ENCODE data around the gene LMAN2L. TPM values are rescaled to one million over a fixed set of nuclear protein-coding genes. Genes with fewer than 3 reads are reported as not detected.

Gene LMAN2L
- total RNA-seq, 6 donors from 2014 or later = 11.5 to 18.9 (median 15.2) TPM

DNA sequence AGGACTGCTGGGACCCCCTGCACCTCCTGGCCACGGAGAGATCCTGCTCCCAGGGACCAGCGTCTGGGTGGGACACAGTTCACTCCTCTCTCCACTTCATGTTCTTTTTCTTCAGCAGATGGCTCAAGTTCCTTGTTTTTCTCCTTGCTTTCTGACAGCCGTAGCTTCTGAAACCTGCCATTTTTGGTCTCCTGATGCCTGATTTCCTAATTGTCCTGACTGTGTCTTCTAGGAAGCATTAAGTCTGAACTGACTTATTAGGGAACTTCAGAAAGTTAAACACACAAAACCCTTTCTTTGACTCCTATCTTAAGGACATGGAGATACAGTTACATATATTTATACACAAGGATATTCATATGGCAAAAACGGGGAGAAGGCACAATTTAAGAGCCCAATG is 43.5 kb upstream of the LMAN2L start:
- TF ChIP-seq POLR2A (IDR thresholded peaks at IDR 0.05) (no peak), EP300 (IDR thresholded peaks at IDR 0.05) (no peak), POLR2AphosphoS5 (IDR thresholded peaks at IDR 0.05) (no peak)
- TF ChIP-seq, protein P1, sequence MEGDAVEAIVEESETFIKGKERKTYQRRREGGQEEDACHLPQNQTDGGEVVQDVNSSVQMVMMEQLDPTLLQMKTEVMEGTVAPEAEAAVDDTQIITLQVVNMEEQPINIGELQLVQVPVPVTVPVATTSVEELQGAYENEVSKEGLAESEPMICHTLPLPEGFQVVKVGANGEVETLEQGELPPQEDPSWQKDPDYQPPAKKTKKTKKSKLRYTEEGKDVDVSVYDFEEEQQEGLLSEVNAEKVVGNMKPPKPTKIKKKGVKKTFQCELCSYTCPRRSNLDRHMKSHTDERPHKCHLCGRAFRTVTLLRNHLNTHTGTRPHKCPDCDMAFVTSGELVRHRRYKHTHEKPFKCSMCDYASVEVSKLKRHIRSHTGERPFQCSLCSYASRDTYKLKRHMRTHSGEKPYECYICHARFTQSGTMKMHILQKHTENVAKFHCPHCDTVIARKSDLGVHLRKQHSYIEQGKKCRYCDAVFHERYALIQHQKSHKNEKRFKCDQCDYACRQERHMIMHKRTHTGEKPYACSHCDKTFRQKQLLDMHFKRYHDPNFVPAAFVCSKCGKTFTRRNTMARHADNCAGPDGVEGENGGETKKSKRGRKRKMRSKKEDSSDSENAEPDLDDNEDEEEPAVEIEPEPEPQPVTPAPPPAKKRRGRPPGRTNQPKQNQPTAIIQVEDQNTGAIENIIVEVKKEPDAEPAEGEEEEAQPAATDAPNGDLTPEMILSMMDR (IDR thresholded peaks at IDR 0.05) = no peak
- Histone ChIP-seq H3K4me1 (peaks cover 4 to 17% (median 9%) of the 10 kb centered on the region in 4 donors), H3K36me3 (no peaks in the 10 kb centered on the region), H3K4me3 (no peak overlapping the region), H3K27ac (no peak overlapping the region), H3K9me3 (no peaks in the 10 kb centered on the region), H3K27me3 (no peaks in the 10 kb centered on the region)
- WGBS, 2 donors = 78 to 84% methylated on average over 4 of the region's 4 CpGs
- ATAC-seq (ENCODE audit: low FRiP score in 2 of 2) (no peak), DNase-seq (no peak)

DNA sequence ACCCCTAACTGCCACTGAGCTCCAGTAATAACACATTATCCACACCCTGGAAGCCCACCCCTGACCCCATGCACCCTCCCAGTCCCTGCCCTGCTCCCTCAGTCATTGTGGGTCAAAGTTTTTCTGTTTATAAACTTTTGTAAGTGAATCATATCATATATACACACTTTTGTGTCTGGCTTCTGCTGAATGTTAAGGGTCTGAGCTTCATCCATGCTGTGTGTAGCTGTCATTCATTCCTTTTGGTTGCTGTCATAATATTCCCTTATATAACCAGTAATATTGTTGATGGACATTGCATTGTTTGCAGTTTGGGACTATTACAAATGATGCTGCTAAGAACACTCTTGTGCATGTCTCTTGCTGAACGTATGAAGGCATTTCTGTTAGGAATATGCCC is 35.3 kb upstream of the LMAN2L start:
- ATAC-seq (ENCODE audit: low FRiP score in 2 of 2) (no peak), DNase-seq (no peak)
- Histone ChIP-seq H3K27me3 (no peaks in the 10 kb centered on the region), H3K27ac (no peak overlapping the region), H3K36me3 (no peaks in the 10 kb centered on the region), H3K4me1 (peaks cover 7 to 28% (median 14%) of the 10 kb centered on the region in 4 donors), H3K9me3 (no peaks in the 10 kb centered on the region), H3K4me3 (no peak overlapping the region)
- TF ChIP-seq POLR2AphosphoS5 (IDR thresholded peaks at IDR 0.05) (no peak), POLR2A (IDR thresholded peaks at IDR 0.05) (no peak), EP300 (IDR thresholded peaks at IDR 0.05) (no peak)
- TF ChIP-seq, protein P1 (IDR thresholded peaks at IDR 0.05) = no peak
- 0 to 55% methylated on average over 1 of the region's 1 CpG for WGBS, 2 donors

DNA sequence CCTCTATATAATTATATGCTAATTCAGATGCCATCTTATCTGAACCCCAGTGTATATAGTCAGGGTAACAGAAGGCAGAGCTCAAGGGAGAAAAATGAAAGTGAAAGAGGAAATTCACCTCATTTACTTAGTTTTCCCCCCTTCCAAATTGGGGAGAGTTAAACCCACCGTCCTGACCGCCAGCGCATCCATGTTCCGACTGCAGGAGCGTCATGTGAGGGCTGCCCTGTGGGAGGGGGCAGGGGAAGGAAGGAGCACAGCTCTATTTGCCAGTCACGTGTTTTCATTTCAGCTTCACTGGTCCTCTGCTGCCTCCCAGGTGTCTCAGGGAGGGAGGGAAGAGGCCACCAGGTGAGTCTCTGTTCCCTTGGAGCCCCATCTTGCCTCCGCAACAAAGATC is 34.1 kb upstream of the LMAN2L start:
- TF ChIP-seq EP300 (IDR thresholded peaks at IDR 0.05) = no peak
- TF ChIP-seq POLR2AphosphoS5 (IDR thresholded peaks at IDR 0.05) = peak in 1 of 2 donors; percentile 29
- TF ChIP-seq, protein P1 (IDR thresholded peaks at IDR 0.05) = no peak
- no peak for TF ChIP-seq POLR2A (IDR thresholded peaks at IDR 0.05)
- Histone ChIP-seq H3K4me1 (peaks cover 7 to 37% (median 16%) of the 10 kb centered on the region in 4 donors), H3K27me3 (no peaks in the 10 kb centered on the region), H3K9me3 (no peaks in the 10 kb centered on the region), H3K4me3 (peak overlapping the region in 3 of 4 donors; percentile 21 to 45 (median 43)), H3K36me3 (no peaks in the 10 kb centered on the region), H3K27ac (peak overlapping the region in 3 of 4 donors; percentile 32 to 46 (median 46))
- DNase-seq (peak in 1 of 2 donors; percentile 35), ATAC-seq (ENCODE audit: low FRiP score in 2 of 2) (peak in 1 of 2 donors; percentile 10)
- WGBS, 2 donors = 20 to 31% methylated on average over 7 of the region's 7 CpGs

DNA sequence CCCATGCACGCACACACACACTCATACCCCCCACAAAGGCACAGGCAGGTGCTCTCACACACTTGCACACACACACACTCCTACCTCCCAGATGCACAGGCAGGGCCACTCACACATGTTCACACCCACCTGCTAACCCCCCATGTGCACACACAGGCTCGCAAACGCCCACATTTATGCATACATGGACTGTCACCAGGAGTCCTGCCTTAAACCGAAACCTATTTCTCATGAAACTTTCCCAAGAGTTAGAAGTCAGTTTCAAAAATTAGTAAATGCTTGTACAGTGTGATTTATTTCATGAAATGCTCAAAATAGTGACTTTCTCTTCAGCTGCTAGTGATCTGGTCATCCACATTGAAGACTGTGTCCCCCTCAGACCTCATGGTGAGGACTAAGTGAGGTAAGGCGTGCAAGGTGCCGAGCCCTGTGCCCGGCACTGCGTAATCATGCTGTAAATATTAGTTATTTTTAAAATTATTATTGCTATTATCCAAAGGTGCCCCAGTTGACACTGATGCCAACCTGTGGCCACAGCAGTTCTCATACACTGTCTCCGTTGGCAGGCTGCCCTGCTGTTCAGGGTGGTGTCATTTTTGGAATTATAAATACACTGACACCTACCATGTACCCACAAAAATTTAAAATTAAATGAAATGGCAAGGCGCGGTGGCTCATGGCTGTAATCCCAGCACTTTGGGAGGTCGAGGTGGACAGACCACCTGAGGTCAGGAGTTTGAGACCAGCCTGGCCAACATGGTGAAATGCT is 33.2 kb upstream of the LMAN2L start:
- Histone ChIP-seq H3K4me3 (peak overlapping the region in 1 of 4 donors; percentile 45), H3K9me3 (no peaks in the 10 kb centered on the region), H3K36me3 (no peaks in the 10 kb centered on the region), H3K27ac (no peak overlapping the region), H3K27me3 (no peaks in the 10 kb centered on the region), H3K4me1 (peaks cover 7 to 37% (median 16%) of the 10 kb centered on the region in 4 donors)
- no peak for DNase-seq
- 81 to 94% methylated on average over 12 of the region's 12 CpGs for WGBS, 2 donors
- TF ChIP-seq, protein P1 (IDR thresholded peaks at IDR 0.05) = no peak
- no peak for ATAC-seq (ENCODE audit: low FRiP score in 2 of 2)
